GM19397 (cell line): ENCODE results near the gene UGGT2.
"Not testable (repeated sequence)": the region's sequence is repeated elsewhere in the genome, so short reads cannot be mapped to it uniquely, and the experiment has no call there.

Experiments
- ATAC-seq: cut with Tn5 transposase; IDR thresholded peaks from one replicate; pipeline ENCODE4 v1.9.1; 2021; ENCODE audit warnings: mild to moderate bottlenecking, moderate library complexity; ENCODE audit not compliant: unreplicated experiment

UGGT2 gene

GRCh38 chr13:95814495-95814894 lies 238.7 kb downstream of the UGGT2 start:
- ATAC-seq = no peak

- no peak for ATAC-seq
Measured at GRCh38 chr13:95813139-95813538, 240.1 kb downstream of the UGGT2 start.

- ATAC-seq = no peak
Measured at GRCh38 chr13:95809429-95809828, 243.8 kb downstream of the UGGT2 start.

- ATAC-seq = no peak
Measured at GRCh38 chr13:95805921-95806320, 247.3 kb downstream of the UGGT2 start.

GRCh38 chr13:95801825-95802224 lies 251.4 kb downstream of the UGGT2 start:
- ATAC-seq = no peak

- no peak for ATAC-seq
Measured at GRCh38 chr13:95800436-95800835, 252.8 kb downstream of the UGGT2 start.

GRCh38 chr13:95797016-95797415 lies 256.2 kb downstream of the UGGT2 start:
- no peak for ATAC-seq

GRCh38 chr13:95793781-95794180 lies 259.4 kb downstream of the UGGT2 start:
- no peak for ATAC-seq

- no peak for ATAC-seq
Measured at GRCh38 chr13:95793018-95793555, 260.1 kb downstream of the UGGT2 start.

- no peak for ATAC-seq
Measured at GRCh38 chr13:95791084-95791722, 262.0 kb downstream of the UGGT2 start.

GRCh38 chr13:95789315-95789714 lies 263.9 kb downstream of the UGGT2 start:
- ATAC-seq = not testable (repeated sequence)

- no peak for ATAC-seq
Measured at GRCh38 chr13:95788100-95788463, 265.1 kb downstream of the UGGT2 start.

- ATAC-seq = no peak
Measured at GRCh38 chr13:95787356-95788099, 265.7 kb downstream of the UGGT2 start.

- ATAC-seq = no peak
Measured at GRCh38 chr13:95784900-95785290, 268.3 kb downstream of the UGGT2 start.

- ATAC-seq = no peak
Measured at GRCh38 chr13:95784161-95784899, 268.9 kb downstream of the UGGT2 start.

- ATAC-seq = no peak
Measured at GRCh38 chr13:95783747-95784146, 269.5 kb downstream of the UGGT2 start.

GRCh38 chr13:95781940-95782339 lies 271.3 kb downstream of the UGGT2 start:
- ATAC-seq = not testable (repeated sequence)

GRCh38 chr13:95781016-95781415 lies 272.2 kb downstream of the UGGT2 start:
- ATAC-seq = no peak

- no peak for ATAC-seq
Measured at GRCh38 chr13:95779522-95779921, 273.7 kb downstream of the UGGT2 start.

GRCh38 chr13:95771905-95772304 lies 281.3 kb downstream of the UGGT2 start:
- no peak for ATAC-seq

- no peak for ATAC-seq
Measured at GRCh38 chr13:95763601-95764000, 289.6 kb downstream of the UGGT2 start.

GRCh38 chr13:95762626-95763025 lies 290.6 kb downstream of the UGGT2 start:
- ATAC-seq = not testable (repeated sequence)
